NCI-H345 (cell line): ENCODE data around the gene CIDEB.
A peak's percentile ranks its signal among the peaks of the same experiment; 100 is the strongest.

Source experiments
- DNase-seq: peaks from one replicate; lab custom pipeline; 2025; lab: John Stamatoyannopoulos, UW

Gene CIDEB

GRCh38 chr14:24312736-24313507 lies 5.1 kb upstream of the CIDEB start:
- DNase-seq, result no peak

GRCh38 chr14:24311837-24312615 lies 4.2 kb upstream of the CIDEB start:
- no peak for DNase-seq

GRCh38 chr14:24310646-24311604 lies 3.1 kb upstream of the CIDEB start, which contains the start of gene LTB4R:
LTB4R (plus strand) TSS chr14:24311502; CDS start chr14:24315652, 4,150 bp downstream.
- no peak for DNase-seq

DNA sequence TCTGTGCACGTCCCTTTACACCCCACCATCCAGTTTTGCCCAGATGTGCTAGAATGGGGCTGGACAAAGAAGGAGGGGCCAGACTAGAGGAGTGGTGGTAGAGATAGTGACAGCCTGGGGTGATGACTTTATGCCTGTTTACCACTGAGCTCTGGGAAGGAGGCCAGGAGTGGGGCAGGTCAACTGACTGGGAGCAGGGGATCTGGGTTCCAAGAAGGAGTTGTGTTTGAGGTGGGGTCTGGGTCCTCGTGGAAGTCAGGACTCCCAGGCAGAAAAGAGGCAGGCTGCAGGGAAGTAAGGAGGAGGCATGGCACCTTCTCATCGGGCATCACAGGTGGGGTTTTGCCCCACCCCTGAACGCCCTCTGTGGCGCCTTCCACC lies 2.5 kb upstream of the CIDEB start:
- no peak for DNase-seq

GRCh38 chr14:24309538-24310264 lies 1.9 kb upstream of the CIDEB start, which contains the start of gene LTB4R2:
LTB4R2 (plus strand) TSS chr14:24310140; CDS start chr14:24310665, 525 bp downstream.
- no peak for DNase-seq

DNA sequence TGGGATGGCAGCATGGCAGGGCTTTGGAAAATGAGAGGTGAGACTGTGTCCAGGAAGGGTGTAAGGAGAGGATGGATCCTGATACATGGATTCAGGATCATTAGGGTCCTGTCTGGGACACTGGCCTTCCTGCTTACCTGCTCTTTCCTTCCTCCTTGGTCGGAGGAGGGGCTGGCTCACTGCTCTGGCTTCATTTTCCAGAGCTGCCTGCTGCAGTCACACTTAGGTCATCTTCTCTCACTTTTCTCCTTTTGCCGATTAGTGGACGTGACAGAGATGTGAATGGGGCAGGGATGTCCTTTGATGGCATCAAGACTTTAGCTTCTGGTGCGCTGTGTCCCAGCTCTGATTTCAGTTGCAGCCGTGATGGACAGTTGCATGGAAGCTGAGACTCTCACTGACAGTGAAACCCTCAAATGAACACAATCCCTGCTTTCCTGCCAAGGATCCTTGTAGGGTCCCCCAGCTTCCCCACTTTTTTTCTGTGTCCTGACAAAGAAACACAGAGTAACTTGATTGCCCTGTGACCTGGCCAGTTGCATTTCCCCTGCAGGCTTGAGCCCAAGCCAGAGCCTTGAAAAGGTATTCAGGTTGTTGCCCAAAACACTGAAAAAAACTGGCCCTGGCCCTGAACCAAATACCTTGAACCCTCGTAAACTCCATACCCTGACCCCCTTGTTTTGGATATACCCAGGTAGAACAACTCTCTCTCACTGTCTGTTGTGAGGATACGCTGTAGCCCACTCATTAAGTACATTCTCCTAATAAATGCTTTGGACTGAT lies 756 bp upstream of the CIDEB start:
- no peak for DNase-seq

- DNase-seq, result no peak
These were observed 612 bp downstream of the CIDEB start for GRCh38 chr14:24307156-24307574.

DNA sequence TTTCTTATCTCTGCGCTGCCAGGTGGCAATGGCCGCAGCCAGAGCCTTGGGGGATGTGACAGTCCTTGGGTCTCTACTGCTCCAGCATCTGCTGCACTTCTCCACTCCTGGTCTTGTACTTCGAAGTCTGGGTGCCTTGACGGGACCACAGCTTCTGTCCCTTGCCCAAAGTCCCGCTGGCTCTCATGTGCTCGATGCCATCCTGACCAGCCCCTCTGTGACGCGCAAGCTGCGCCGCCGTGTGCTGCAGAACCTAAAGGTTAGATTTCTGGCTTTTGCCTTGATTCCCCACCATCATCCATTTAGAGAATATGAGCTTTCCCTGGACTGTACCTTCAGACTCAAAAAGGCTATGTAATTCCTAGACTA lies 3.8 kb downstream of the CIDEB start:
- no peak for DNase-seq

- no peak for DNase-seq
These were observed 7.3 kb downstream of the CIDEB start for GRCh38 chr14:24300326-24300980.

DNA sequence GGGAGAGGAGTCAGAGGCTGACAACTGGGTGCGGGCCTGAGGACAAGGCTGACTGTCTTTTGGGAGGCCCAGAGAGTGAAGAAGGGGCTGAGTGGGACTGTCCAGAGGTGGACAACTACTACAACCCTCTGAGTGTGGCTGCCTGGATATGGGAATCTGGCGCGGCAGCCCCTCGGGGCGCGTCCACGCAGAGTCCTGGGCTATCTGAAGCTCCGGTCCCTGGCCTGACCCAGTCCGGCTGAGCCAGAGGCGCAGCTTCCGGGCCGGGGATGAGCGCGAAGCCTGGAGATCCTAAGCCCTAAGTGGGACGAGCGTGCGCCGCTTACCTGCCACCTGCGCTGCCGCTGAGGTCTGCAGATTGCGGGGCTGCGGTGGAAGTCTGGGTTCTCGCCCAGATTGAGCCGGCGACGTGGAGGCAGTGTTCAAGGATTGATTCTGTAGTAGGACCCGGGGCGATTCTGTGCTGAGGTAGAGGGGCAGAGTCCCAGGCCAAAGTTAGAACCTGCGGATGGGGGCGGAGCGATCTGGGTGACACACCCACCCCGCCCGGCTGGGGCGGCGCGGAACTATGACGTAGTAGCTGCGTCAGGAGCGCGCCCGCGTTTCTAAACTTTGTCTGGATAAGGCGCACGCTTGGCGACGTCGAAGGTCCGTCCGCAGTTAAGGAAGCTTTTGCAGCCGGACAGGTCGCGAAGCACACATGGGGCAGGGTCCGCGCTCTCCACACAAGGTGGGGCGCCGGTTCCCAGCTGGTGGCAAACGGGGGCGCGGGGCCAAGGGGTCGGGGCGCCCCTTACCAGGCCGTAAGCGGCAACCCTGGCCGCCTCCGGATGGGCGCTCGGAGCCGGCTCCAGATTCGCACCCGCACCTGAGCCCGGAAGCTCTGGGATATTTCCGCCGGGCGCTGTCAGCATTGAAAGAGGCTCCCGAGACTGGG lies 8.3 kb downstream of the CIDEB start, which contains the start of the genes DHRS1 and NOP9:
DHRS1 (minus strand) TSS at position 526 of the 937 bp plus-strand sequence. CDS start 674 bp downstream, outside the sequence.
NOP9 (plus strand) TSS at position 596 of the 937 bp plus-strand sequence; CDS start at position 701, 105 bp downstream.
- peak; percentile 89 for DNase-seq

GRCh38 chr14:24298892-24299254 lies 8.9 kb downstream of the CIDEB start:
- DNase-seq, result no peak

GRCh38 chr14:24297190-24297964 lies 10.4 kb downstream of the CIDEB start:
- peak; percentile 24 for DNase-seq

DNA sequence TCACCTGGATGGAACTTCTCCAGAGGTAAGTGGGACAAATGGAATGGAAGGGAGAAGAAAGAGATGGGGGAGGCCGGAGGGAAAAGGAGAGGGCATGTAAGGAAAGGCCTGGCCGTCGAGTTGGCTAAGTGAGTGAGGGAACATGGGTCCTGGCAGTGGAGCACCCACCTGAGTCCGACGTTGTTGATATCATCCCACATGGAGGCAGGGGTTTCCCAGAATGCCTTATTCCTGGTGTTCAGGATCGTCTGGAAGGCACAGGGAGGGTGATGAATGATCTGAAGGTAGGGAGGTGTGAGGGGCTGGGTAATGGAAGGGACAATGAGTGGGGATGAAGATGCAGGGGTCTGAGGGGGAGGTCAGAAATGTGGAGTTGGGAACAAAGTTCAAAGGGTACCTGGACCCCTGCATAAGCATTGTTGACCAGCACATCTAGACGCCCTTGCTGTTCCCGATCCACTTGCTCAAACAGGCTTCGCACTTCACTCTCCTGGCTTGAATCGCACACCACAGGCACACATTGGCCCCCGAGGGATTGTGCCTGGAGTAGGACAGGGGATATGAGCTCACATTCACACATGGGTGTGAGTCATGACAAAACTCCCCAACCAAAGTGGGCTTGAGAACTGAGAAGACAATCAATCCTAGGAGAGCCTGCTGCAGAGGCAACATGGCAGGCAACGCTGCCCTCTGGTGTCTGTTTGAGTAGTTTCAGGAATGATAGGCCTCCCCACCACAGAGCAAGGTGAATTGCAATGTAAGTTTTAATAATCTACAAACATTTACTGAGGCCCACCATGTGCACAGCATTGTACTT lies 11.2 kb downstream of the CIDEB start:
- peak; percentile 58 for DNase-seq

DNA sequence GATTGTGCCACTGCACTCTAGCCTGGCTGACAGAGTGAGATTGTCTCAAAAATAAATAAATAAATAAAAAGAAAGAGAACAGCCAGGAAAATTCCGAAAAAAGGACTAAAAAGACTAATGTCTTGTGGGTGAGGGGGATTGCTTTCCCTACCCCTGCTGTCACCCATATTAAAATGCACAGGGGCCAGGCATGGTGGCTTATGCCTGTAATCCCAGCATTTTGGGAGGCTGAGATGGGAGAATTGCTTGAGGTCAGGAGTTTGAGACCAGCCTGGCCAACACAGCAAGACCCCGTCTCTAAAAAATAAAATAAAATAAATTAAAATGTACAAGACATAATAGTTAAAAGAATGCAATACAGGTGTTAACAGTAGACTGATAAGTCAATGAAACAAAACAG lies 14.3 kb downstream of the CIDEB start:
- no peak for DNase-seq

GRCh38 chr14:24292118-24292807 lies 15.5 kb downstream of the CIDEB start:
- DNase-seq, result no peak

DNA sequence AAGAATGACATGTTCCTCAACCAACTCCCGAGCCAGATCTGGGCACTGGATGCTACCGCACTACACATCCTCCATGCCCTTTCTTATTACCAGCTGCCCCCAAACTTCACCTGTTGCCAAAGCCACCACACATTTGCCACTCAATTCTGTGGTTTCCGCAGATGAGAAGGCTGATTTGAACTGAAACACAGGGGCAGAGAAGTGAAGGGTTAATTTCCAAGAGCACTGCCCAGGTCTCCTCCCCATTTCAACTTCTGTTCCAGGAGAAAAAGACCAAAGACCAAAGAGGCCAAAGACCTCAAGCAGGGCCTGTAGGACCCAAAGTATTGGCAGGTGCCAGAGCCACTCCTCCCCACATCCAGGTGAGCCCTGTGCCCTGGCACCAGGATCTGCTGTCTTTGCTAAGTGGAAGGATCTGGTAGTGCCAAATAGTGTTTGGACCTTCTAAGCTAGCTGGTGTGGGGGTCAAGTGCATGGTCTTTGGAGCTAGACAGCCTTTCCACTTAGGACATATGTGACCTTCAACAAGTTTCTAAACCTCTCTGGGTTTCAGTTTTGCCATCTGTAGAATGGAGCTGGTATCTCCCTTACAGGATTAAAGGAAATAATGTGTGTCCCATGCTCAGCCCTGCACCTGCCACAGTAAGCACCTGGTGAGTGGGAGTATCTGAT lies 16.2 kb downstream of the CIDEB start:
- no peak for DNase-seq
